Epithelial cell of esophagus (primary cell): ENCODE results near the gene HSP90AA1.
"Not testable (repeated sequence)": the region's sequence is repeated elsewhere in the genome, so short reads cannot be mapped to it uniquely, and the experiment has no call there.

Experiments
- DNase-seq: peaks from one replicate; pipeline ENCODE4 v3.0.0; 2010; ENCODE audit warnings: low read depth
- H3K4me3 ChIP-seq: 2 replicates; pipeline ENCODE4 v1.5.1; 2011; ENCODE audit warnings: mild to moderate bottlenecking, low read length, control low read depth
- CTCF ChIP-seq: IDR thresholded peaks from 2 replicates; pipeline ENCODE4 v1.5.1; 2011; ENCODE audit warnings: low read depth, mild to moderate bottlenecking, low read length, control low read depth, inconsistent platforms; ENCODE audit not compliant: insufficient read depth; ENCODE audit errors: missing control alignments

The HSP90AA1 gene

DNA sequence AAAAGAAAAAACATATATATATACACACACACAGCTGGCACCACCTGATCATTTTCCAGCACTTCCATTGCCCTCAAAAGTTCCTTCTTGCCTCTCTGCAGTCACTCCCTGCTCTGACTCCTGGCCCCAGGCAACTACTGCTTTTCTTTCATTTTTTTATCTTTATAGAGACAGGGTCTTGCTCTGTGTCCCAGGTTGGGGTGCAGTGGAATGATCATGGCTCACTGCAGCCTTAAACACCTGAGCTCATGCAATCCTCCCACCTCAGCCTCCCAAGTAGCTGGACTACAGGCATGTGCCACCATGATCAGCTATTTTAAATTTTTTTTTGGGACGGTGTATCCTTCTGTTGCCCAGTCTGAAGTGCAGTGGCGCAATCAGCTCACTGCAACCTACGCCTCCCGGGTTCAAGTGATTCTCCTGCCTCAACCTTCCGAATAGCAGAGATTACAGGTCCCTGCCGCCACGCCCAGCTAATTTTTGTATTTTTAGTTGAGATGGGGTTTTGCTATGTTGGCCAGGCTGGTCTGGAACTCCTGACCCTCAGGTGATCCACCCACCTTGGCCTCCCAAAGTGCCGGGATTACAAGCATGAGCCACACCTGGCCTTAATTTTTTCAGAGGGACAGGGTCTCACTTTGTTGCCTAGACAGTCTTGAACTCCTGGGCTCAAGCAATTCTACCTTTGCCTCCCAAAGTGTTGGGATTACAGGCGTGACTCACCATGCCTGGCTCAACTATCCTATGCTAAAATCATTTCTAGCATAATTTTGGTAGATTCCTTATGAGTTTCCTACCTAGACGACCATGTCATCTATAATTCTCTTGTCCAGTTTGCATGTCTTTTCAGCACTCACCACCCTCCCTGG lies 7.8 kb downstream of the HSP90AA1 start:
- no peak for DNase-seq
- TF ChIP-seq CTCF: no peak

GRCh38 chr14:102078361-102078791 lies 8.5 kb downstream of the HSP90AA1 start:
- DNase-seq, H3K4me3 ChIP-seq: not testable (repeated sequence)

More for the DNA sequence above, 7.8 kb downstream of the HSP90AA1 start:
- no peak overlapping the region for H3K4me3 ChIP-seq

DNA sequence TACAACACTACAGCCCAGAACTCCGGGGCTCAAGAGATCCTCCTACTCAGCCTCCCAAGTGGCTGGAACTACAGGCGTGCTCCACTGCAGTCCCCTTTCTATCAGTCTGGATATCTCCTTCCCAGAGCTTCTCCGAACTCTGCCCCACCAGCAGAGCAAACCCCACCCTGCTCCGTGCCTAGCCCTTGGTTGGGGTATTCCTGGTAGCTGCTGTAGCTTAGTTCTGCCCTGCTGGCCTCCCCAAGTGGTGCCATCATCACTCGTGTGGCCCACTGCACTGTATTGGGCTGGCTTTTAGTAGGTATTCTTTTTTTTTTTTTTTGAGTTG lies 9.5 kb downstream of the HSP90AA1 start:
- no peak for TF ChIP-seq CTCF
- no peak overlapping the region for H3K4me3 ChIP-seq
- no peak for DNase-seq

GRCh38 chr14:102075155-102075554 lies 11.7 kb downstream of the HSP90AA1 start:
- DNase-seq: no peak

DNA sequence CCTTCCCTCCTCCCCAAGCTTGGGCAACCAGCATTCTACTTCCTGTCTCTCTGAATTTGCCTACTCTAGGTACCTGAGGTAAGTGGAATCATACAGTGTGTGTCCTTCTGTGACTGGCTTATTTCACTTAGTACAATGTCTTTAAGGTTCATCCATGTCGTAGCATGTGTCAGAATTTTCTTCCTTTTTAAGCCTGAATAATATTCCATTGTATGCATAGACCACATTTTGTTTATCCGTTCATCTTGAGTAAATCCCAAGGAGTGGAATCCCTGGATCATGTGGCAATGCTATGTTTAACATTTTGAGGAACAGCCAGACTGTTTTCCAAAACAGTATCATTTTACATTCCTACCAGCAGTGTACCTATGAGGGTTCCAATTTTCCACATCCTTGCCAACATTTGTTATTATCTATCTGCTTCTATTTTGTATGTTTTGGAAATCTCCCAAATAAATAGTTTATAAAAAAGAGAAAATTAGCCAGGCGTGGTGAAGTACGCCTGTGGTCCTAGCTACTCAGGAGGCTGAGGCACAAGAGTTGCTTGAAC lies 12.4 kb downstream of the HSP90AA1 start:
- TF ChIP-seq CTCF: no peak
- H3K4me3 ChIP-seq: no peak overlapping the region
- no peak for DNase-seq

More at GRCh38 chr14:102075155-102075554, 11.7 kb downstream of the HSP90AA1 start:
- no peak for TF ChIP-seq CTCF
- H3K4me3 ChIP-seq: no peak overlapping the region

DNA sequence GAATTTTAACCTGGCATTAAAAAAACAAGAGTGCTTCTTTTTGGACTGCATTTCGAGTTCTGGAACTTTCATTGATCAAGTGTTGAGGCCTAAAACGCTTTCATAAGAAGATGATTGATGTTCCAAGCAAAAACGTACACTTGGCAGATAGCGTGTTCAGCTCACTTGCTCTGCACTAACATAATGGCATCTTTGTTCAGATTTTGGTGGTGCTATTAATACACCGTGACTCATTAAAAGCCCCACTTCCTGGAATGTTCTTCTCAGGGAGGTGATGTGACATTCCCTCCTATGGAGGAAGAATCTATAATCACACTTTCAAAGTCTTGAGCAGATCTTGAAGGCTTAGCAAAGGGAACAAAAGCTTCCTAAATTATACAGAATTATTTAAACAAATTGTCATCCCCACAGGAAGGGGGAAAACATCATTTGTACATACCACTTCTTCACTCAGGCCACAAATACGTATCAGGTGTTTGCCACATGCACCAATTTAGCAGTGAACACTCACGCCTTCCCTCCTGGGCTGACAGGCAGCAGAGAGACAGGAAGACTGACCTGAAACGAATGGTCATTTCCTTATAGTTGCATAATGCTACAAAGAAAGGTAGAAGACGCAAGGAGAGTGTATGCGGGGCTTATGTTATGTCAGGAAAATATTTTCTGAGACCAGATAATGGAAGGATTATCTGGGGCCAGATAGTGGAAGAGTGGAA lies 15.4 kb downstream of the HSP90AA1 start:
- no peak for TF ChIP-seq CTCF
- no peak overlapping the region for H3K4me3 ChIP-seq
- DNase-seq: peak; percentile 56

- H3K4me3 ChIP-seq: no peak overlapping the region
- no peak for TF ChIP-seq CTCF
- DNase-seq: no peak
Observed at GRCh38 chr14:102066041-102066451, 20.8 kb downstream of the HSP90AA1 start.

GRCh38 chr14:102064590-102064989 lies 22.3 kb downstream of the HSP90AA1 start:
- DNase-seq, H3K4me3 ChIP-seq: not testable (repeated sequence)
